Stomach (tissue), 9 donors: ENCODE measurements around the gene GASK1B. TPM values are rescaled to one million over a fixed set of nuclear protein-coding genes. Genes with fewer than 3 reads are reported as not detected.

Experiments used
- DNase-seq, 2 donors: peaks; one replicate each; pipeline versions ENCODE4 v3.0.0 to v3.0.0-alpha.2; 2013 to 2019
- H3K27ac ChIP-seq, 5 donors: fragments of 200-600 bp in 4 of 5; sonication (generic) in 4 of 5; one replicate each; pipeline ENCODE4 v1.5.1; 2013 to 2019; ENCODE audit warnings: mild to moderate bottlenecking in 1 of 5, moderate library complexity in 1 of 5
- H3K27me3 ChIP-seq, 3 donors: fragments of 200-600 bp; sonication (generic); one replicate each; pipeline ENCODE4 v1.5.1; 2017 to 2019; ENCODE audit warnings: mixed run types in 1 of 3
- H3K36me3 ChIP-seq, 4 donors: fragments of 200-600 bp; sonication (generic); 1 replicate in 3 of 4; 2 replicates in 1 of 4; pipeline ENCODE4 v1.5.1; 2016 to 2019
- H3K4me1 ChIP-seq, 4 donors: fragments of 200-600 bp; sonication (generic); one replicate each; pipeline ENCODE4 v1.5.1; 2016 to 2019
- H3K4me3 ChIP-seq, 4 donors: fragments of 200-600 bp; sonication (generic) in 3 of 4; one replicate each; pipeline ENCODE4 v1.5.1; 2016 to 2019; ENCODE audit warnings: mild to moderate bottlenecking in 1 of 4
- H3K9me3 ChIP-seq, 4 donors: fragments of 200-600 bp; sonication (generic); one replicate each; pipeline ENCODE4 v1.5.1; 2016 to 2019
- EP300 ChIP-seq: sonication (generic); formaldehyde crosslinking; IDR thresholded peaks from one replicate; pipeline ENCODE4 v1.6.1; 2017; ENCODE audit warnings: antibody characterized with exemption
- POLR2A ChIP-seq, 4 donors: fragments of 450-650 bp; IDR thresholded peaks; one replicate each; pipeline ENCODE4 v1.6.1; 2016; ENCODE audit warnings: antibody characterized with exemption in 4 of 4, control low read depth in 2 of 4, mild to moderate bottlenecking in 1 of 4, moderate library complexity in 1 of 4
- POLR2AphosphoS5 ChIP-seq, 3 donors: sonication (generic); formaldehyde crosslinking; IDR thresholded peaks; one replicate each; pipeline ENCODE4 v1.6.1; 2016; ENCODE audit warnings: antibody characterized with exemption in 3 of 3
- WGBS, 5 donors: extraction: QIAGEN DNeasy Blood & Tissue Kit in 3 of 5; methylation state at CpG; one replicate each; pipeline versions ENCODE4 v1.1.5 to v1.1.7; 2013 to 2018; 5-methylcytosine and 5-hydroxymethylcytosine counted together
- intact Hi-C: fragments of 100-400 bp; cut with DNase I; formaldehyde crosslinking; loops from one replicate; pipeline ENCODE4 v1.15.1; 2023; ENCODE audit warnings: low total_unique reads
- polyA plus RNA-seq, 3 donors: library from polyadenylated mRNA; stranded (reverse); fragments of 200-250 nt; gene quantifications; one replicate each; pipeline ENCODE4 v1.2.3, GENCODE V29; 2013
- total RNA-seq, 5 donors: library from RNA; depleted of rRNA; stranded (reverse); fragments of >200 nt; gene quantifications; one replicate each; pipeline versions ENCODE4 v1.1.0 to v1.2.3, GENCODE V29; 2014 to 2016
- TF ChIP-seq, protein P1 (sequence below), 7 experiments: fragments of 450-650 bp in 4 of 7; fragments of 200-600 bp in 3 of 7; sonication (generic) in 3 of 7; IDR thresholded peaks; one replicate each; pipeline ENCODE4 v1.5.1; 2016 to 2019; ENCODE audit warnings: antibody characterized with exemption in 7 of 7, control low read depth in 2 of 7, mild to moderate bottlenecking in 1 of 7
- donor health status: healthy with polysubstance abuse.
- donor health status: Bipolar disorder and iron deficiency.
- donor health status: healthy.

The GASK1B gene
- total and polyA plus RNA-seq, 8 donors: 2.4 to 128 (median 15.8) TPM

DNA sequence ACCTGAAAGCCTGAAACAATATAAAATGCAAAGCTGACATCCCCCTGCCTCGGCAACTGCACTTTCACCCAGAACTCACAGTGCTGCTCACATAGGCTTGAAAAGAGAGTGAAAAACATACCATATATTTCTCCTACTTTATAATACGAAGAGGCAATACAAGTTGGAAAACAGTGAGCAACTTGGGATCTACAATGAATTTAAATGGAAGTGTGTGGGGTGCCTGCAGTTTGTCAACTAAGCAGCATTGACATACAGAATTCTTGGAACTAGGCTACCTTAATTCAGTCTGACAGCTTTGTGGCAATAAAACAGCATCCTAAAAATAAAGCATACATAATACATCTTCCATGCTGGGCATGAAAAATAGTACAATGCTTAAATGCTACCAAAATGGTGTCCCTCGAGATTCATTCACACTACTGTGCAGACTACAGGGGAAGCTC, 8.0 kb downstream of the GASK1B start:
- H3K4me3 ChIP-seq: peak overlapping the region in 3 of 4 donors; percentile 12 to 23 (median 14)
- TF ChIP-seq POLR2AphosphoS5 (IDR thresholded peaks at IDR 0.05) (no peak), EP300 (no peak), POLR2A (IDR thresholded peaks at IDR 0.05) (no peak)
- TF ChIP-seq, protein P1, sequence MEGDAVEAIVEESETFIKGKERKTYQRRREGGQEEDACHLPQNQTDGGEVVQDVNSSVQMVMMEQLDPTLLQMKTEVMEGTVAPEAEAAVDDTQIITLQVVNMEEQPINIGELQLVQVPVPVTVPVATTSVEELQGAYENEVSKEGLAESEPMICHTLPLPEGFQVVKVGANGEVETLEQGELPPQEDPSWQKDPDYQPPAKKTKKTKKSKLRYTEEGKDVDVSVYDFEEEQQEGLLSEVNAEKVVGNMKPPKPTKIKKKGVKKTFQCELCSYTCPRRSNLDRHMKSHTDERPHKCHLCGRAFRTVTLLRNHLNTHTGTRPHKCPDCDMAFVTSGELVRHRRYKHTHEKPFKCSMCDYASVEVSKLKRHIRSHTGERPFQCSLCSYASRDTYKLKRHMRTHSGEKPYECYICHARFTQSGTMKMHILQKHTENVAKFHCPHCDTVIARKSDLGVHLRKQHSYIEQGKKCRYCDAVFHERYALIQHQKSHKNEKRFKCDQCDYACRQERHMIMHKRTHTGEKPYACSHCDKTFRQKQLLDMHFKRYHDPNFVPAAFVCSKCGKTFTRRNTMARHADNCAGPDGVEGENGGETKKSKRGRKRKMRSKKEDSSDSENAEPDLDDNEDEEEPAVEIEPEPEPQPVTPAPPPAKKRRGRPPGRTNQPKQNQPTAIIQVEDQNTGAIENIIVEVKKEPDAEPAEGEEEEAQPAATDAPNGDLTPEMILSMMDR (IDR thresholded peaks at IDR 0.05): no peak
- peaks cover 0 to 59% (median 22%) of the 10 kb centered on the region in 4 donors for H3K4me1 ChIP-seq
- WGBS, 5 donors: 39 to 62% (median 55%) methylated on average over 3 of the region's 3 CpGs
- peak in 1 of 2 donors; percentile 51 for DNase-seq
- intact Hi-C loops: no loop called here
- no peaks in the 10 kb centered on the region for H3K27me3 ChIP-seq
- H3K36me3 ChIP-seq: no peaks in the 10 kb centered on the region
- no peaks in the 10 kb centered on the region for H3K9me3 ChIP-seq
- peak overlapping the region in 4 of 5 donors; percentile 23 to 84 (median 44) for H3K27ac ChIP-seq

DNA sequence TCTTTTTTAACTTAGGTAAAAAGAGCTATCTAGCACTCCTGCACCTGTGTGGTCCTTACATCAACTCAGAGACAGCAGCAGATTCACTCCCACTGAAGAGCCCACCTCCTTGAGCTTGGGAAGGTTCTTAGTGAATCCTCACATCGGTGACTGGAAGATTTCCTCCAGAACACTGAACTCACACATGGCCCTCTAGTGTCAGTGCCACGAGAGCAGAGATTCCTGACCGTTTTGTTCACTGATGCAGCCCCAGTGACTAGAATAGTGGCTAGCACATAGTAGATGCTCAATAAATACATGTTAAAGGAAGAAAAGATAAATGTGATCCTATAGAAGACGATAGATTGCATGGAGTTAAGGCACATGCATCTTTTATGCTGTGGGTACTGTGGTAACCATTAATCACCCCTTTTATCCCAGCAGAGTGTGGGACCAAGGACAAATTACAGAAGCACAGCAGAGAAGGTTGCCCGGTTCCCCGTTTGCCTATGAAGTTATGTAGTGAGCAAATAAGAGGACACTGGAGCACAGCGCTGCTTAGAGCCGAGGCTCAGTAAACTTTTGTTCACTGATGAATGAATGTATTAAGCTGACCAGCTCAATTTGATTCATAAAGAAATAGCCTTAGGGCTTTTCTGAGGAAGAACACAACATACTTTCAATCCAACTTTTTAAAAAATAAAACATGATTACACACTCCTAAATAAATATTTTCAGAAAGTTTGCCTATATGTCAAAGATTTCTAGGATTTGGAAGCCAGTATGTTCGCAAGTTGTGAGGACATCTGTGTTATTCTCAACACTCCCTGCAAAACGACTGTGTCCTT, 8.7 kb downstream of the GASK1B start:
- no peak for DNase-seq
- Histone ChIP-seq H3K36me3 (no peaks in the 10 kb centered on the region), H3K27ac (peak overlapping the region in 4 of 5 donors; percentile 23 to 84 (median 44)), H3K4me1 (peaks cover 0 to 61% (median 24%) of the 10 kb centered on the region in 4 donors), H3K9me3 (no peaks in the 10 kb centered on the region), H3K4me3 (peak overlapping the region in 3 of 4 donors; percentile 12 to 23 (median 14)), H3K27me3 (no peaks in the 10 kb centered on the region)
- intact Hi-C loops: no loop called here
- 33 to 48% (median 39%) methylated on average over 10 of the region's 10 CpGs for WGBS, 5 donors
- TF ChIP-seq, protein P1 (IDR thresholded peaks at IDR 0.05): no peak
- TF ChIP-seq POLR2A (IDR thresholded peaks at IDR 0.05) (no peak), EP300 (no peak), POLR2AphosphoS5 (IDR thresholded peaks at IDR 0.05) (no peak)

DNA sequence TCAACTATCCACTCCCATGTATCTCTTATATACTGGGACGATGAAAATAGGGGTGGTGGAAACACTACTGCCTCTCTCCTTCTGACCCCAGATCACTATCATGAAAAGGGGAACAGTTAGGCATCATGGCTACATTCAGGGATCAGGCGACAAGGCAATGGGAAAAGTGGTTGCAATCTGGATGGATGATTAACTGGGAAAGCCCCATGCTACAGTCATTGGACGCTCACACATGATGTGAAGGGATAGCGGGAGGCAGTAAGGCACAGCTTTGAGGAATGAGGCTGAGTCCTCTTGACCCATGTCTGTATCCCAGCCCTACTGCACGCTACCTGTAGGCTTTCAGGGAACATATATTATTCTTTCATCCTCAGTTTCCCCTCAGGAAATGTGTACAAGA, 10.2 kb downstream of the GASK1B start:
- no peak for DNase-seq
- H3K27me3 ChIP-seq: no peaks in the 10 kb centered on the region
- H3K4me1 ChIP-seq: peaks cover 0 to 57% (median 28%) of the 10 kb centered on the region in 4 donors
- WGBS, 5 donors: 89 to 97% (median 94%) methylated on average over 5 of the region's 5 CpGs
- TF ChIP-seq POLR2A (IDR thresholded peaks at IDR 0.05): no peak
- no peak for TF ChIP-seq POLR2AphosphoS5 (IDR thresholded peaks at IDR 0.05)
- TF ChIP-seq, protein P1 (IDR thresholded peaks at IDR 0.05): no peak
- no peak for TF ChIP-seq EP300
- intact Hi-C loops: no loop called here
- no peaks in the 10 kb centered on the region for H3K36me3 ChIP-seq
- peak overlapping the region in 2 of 5 donors; percentile 53 to 69 for H3K27ac ChIP-seq
- no peak overlapping the region for H3K4me3 ChIP-seq
- no peaks in the 10 kb centered on the region for H3K9me3 ChIP-seq

DNA sequence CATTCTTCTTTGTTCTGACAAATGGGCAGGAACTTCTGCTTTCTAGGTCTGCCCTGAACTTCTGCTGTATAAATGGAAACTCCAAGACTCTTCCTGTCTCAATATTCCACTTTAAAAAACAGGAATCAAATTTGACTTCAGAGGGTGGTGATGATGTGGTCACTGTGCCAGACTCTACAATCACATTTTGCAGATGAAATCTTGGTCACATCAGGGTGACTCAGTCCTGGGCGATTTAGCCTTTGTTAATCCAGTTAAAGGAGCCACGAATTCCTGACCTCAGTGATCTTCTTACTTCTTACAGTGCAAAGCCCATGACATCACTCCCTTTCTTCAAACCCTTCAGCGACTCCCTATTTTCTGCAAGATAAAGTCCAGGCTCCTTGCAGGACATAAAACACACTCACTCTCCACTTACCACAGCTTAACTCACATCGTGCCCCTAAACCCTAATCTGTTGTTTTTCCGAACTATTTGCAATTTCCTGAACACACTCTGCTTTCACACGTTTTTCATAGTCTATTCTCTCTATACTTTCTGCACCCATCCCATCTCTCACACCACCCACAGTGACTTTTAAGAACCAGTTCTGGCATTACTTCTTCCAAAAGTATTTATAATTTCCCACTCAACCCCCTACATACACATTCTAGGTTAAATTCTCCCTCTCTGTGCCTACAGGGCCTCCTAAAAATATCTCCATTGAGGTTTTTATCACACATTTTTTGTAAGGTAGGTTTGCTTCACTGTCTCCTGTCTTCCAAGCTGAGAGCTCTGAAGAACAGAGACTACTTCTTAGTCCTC, 11.1 kb downstream of the GASK1B start:
- Histone ChIP-seq H3K4me1 (peaks cover 0 to 61% (median 28%) of the 10 kb centered on the region in 4 donors), H3K36me3 (no peaks in the 10 kb centered on the region), H3K27ac (peak overlapping the region in 4 of 5 donors; percentile 32 to 69 (median 44)), H3K27me3 (no peaks in the 10 kb centered on the region), H3K4me3 (no peak overlapping the region), H3K9me3 (no peaks in the 10 kb centered on the region)
- TF ChIP-seq EP300: no peak
- TF ChIP-seq POLR2AphosphoS5 (IDR thresholded peaks at IDR 0.05): peak in 1 of 3 donors; percentile 50
- TF ChIP-seq, protein P1 (IDR thresholded peaks at IDR 0.05): no peak
- WGBS, 5 donors: 21 to 41% (median 37%) methylated on average over 6 of the region's 6 CpGs
- DNase-seq: peak in 1 of 2 donors; percentile 67
- intact Hi-C loops: no loop called here
